BJ (cell line): ENCODE measurements around the gene ZBTB3. TPM values are rescaled to one million over a fixed set of nuclear protein-coding genes. Genes with fewer than 3 reads are reported as not detected.
A peak's percentile ranks its signal among the peaks of the same experiment; 100 is the strongest.
"Not testable (repeated sequence)": the region's sequence is repeated elsewhere in the genome, so short reads cannot be mapped to it uniquely, and the experiment has no call there.

ENCODE experiments used
- CTCF ChIA-PET: fragments of 350-600 bp; formaldehyde crosslinking; extraction: SDS; loops from one replicate; lab custom pipeline; 2021; ENCODE audit warnings: antibody characterized with exemption, inconsistent platforms; lab: Yijun Ruan, JAX
- POLR2A ChIA-PET: fragments of 300-600 bp; sonication (Branson Sonifier 250); formaldehyde crosslinking; extraction: SDS; loops from one replicate; lab custom pipeline; 2021; ENCODE audit warnings: antibody characterized with exemption; lab: Charles Lee
- DNase-seq: peaks from one replicate; pipeline ENCODE4 v3.0.0-alpha.2; 2011; ENCODE audit warnings: low read depth
- H3K27me3 ChIP-seq: 2 replicates; pipeline ENCODE4 v1.6.0; 2011; ENCODE audit warnings: low read length; ENCODE audit not compliant: control insufficient read depth, insufficient read depth
- H3K36me3 ChIP-seq: 2 replicates; pipeline ENCODE4 v1.5.1; 2011; ENCODE audit warnings: low read length; ENCODE audit not compliant: control insufficient read depth, insufficient read depth
- H3K4me3 ChIP-seq: 2 replicates; pipeline ENCODE4 v1.5.1; 2011; ENCODE audit warnings: low read depth, mild to moderate bottlenecking, control low read depth, low read length
- polyA plus RNA-seq: library from polyadenylated mRNA; depleted of rRNA; stranded (reverse); fragments of >200 nt; gene quantifications from 2 replicates; pipeline ENCODE4 v1.2.3, GENCODE V29; 2011
- TF ChIP-seq, protein P1 (sequence below): IDR thresholded peaks from 2 replicates; pipeline ENCODE4 v1.5.1; 2011; ENCODE audit warnings: low read depth, mild to moderate bottlenecking, control low read depth, inconsistent platforms, low read length, moderate library complexity; ENCODE audit not compliant: insufficient read depth

Gene ZBTB3
- polyA plus RNA-seq, 1 experiment: 3.8 TPM

DNA sequence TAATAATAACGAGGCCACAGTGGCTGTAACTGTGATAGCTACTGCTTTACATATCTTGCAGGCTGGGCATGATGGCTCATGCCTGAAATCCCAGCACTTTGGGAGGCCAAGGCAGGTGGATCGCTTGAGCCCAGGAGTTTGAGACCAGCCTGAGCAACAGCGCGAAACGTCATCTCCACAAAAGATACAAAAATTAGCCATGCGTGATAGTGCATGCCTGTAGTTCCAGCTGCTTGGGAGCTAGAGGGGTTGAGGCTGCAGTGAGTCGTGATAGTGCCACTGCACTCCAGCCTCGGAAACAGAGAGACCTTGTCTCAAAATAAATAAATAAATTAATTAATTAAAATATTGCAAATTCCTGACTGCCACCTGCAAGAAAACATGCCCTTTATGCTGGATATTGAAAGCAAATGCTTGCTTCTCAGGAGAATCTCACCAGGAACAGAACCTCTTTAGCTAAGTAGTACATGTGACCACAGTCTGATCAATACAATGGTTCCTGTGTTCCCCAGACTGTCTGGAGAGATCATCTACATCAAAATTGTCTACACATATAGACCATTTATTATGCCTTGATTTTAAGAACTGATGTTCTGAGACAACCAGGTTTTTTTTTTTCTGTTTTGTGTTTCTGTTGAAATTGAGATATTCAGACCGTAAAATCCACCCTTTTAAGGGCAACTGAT lies 6.3 kb downstream of the ZBTB3 start:
- ChIA-PET CTCF (interaction anchor here (2.7 kb wide), 1 partner anchor 39 kb away, joined by 9 read pairs; the partner anchor contains the start of gene TMEM179B), POLR2A (no interaction called here)
- TF ChIP-seq, protein P1, sequence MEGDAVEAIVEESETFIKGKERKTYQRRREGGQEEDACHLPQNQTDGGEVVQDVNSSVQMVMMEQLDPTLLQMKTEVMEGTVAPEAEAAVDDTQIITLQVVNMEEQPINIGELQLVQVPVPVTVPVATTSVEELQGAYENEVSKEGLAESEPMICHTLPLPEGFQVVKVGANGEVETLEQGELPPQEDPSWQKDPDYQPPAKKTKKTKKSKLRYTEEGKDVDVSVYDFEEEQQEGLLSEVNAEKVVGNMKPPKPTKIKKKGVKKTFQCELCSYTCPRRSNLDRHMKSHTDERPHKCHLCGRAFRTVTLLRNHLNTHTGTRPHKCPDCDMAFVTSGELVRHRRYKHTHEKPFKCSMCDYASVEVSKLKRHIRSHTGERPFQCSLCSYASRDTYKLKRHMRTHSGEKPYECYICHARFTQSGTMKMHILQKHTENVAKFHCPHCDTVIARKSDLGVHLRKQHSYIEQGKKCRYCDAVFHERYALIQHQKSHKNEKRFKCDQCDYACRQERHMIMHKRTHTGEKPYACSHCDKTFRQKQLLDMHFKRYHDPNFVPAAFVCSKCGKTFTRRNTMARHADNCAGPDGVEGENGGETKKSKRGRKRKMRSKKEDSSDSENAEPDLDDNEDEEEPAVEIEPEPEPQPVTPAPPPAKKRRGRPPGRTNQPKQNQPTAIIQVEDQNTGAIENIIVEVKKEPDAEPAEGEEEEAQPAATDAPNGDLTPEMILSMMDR: no peak

DNA sequence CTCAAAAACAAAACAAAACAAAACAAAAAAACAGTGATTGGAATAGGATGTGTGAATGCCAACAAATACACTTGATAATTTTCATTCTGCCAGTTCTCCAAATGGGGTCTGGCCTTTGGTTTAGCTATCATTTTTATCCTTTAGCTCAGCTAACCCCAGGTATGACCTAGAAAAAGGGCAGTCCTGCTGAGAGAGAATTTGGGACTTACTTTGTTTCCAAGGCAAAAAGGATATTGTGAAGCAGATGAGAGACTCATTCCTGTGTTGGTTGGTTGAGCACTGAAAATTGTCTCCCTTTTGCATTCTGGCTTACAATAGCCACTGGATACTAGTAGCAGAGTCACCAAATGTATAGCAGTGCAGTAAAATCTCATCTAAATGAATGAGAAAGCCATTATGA lies 16.8 kb downstream of the ZBTB3 start:
- ChIA-PET POLR2A (interaction anchor here (0.6 kb wide), 1 partner anchor 24 kb away, joined by 7 read pairs; the partner anchor contains the start of gene POLR2G), CTCF (no interaction called here)
- Histone ChIP-seq H3K4me3 (no peak overlapping the region), H3K36me3 (peaks cover 9% of the 10 kb centered on the region), H3K27me3 (no peaks in the 10 kb centered on the region)
- TF ChIP-seq, protein P1: no peak
- no peak for DNase-seq

More for the DNA sequence above, 6.3 kb downstream of the ZBTB3 start:
- Histone ChIP-seq H3K4me3 (no peak overlapping the region), H3K36me3 (peaks cover 7% of the 10 kb centered on the region), H3K27me3 (no peaks in the 10 kb centered on the region)
- no peak for DNase-seq

DNA sequence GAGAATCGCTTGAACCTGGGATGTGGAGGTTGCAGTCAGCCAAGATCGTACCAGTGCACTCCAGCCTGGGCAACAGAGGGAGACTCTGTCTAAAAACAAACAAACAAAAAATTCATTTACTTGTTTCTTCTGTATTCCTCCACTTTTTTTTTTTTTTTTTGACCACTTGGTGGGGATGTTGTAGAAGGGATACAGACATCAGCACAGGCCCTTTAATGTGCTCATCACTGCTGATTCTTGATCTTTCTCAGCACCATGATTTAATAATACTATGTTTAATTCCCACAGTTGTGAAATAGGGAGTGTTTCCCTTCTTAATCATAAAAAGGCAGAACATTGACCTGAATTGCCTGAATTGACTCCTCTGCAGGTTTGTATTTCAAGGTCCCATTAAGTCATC lies 21.1 kb downstream of the ZBTB3 start:
- peaks cover 7% of the 10 kb centered on the region for H3K36me3 ChIP-seq
- ChIA-PET CTCF (interaction anchor here (0.7 kb wide), 1 partner anchor 759 kb away, joined by 3 read pairs; no protein-coding TSS in a partner anchor), POLR2A (no interaction called here)
- H3K27me3 ChIP-seq: no peaks in the 10 kb centered on the region
- TF ChIP-seq, protein P1: peak; percentile 16; the same call in 1 of the 2 replicates
- DNase-seq: no peak
- H3K4me3 ChIP-seq: no peak overlapping the region

DNA sequence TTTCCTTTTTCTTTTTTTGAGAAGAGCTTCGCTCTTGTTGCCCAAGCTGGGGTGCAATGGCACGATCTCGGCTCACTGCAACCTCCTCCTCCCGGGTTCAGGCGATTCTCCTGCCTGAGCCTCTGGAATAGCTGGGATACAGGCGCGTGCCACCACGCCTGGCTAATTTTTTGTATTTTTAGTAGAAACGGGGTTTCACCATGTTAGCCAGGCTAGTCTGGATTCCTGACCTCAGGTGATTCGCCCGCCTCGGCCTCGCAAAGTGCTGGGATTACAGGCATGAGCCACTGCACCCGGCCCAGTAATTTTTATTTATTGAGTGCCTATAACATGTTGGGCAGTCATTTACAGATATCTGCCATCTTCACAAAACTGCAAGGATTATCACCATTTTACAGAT lies 23.9 kb downstream of the ZBTB3 start:
- POLR2A ChIA-PET, H3K36me3 ChIP-seq, H3K27me3 ChIP-seq, H3K4me3 ChIP-seq, DNase-seq: not testable (repeated sequence)
- CTCF ChIA-PET: interaction anchor here (1.3 kb wide), 1 partner anchor 57 kb away, joined by 6 read pairs; the partner anchor contains the start of gene TMEM179B

DNA sequence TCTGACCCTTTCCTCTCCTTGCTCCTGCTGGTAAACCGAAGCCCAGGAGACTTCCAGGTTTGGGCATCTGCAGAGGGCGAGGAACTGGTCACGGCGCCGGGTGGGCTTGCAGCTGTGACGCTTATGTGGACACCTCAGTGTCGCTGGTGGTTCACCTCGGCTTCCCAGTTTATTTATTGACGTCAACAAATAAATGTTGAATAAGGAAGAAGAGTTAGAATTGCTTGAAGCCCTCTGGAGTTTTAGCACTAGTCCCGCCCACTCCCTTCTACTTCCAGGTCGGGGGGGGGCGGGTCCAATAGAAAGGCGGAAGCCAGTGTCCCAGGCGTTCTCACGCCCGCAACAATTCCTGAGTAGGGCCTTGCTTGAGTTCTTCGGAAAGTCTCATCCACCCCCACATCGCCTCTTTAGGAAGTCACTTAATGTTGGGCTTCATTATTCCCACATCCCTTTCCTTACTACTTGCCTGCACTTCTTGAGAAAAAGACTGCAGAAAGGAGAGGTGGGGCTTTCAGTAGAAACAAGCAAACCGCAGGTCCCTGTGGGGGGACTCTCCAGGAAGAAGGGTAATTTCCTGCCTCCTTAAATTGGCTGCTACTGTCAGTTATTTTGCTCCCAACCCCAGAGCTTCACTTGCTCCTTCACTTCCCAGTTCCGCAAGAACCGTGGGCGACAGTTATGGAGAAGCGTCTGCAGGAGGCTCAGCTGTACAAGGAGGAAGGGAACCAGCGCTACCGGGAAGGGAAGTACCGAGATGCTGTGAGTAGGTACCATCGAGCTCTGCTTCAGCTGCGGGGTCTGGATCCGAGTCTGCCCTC lies 25.6 kb downstream of the ZBTB3 start, which contains the start of gene TTC9C:
Gene TTC9C, plus strand, starts transcription at position 316 of the 818 bp plus-strand sequence. Its CDS starts 363 bp downstream, at position 679.
- Histone ChIP-seq H3K36me3 (0 out of 2 replicates have a peak, but pooled peaks cover under 1% of the 10 kb centered on the region), H3K4me3 (peak within 1 kb of the TSS; percentile 88), H3K27me3 (no peaks in the 10 kb centered on the region)
- ChIA-PET POLR2A (interaction anchor here (1.4 to 1.8 kb wide), 2 partner anchors 113 to 127 kb away, joined by 5 to 7 read pairs; partner anchors contain the start of gene MTA2), CTCF (interaction anchor here (0.6 to 1.4 kb wide), 4 partner anchors 22 to 287 kb away, joined by 3 to 4 read pairs (median 3); partner anchors contain the start of gene BSCL2)
- no peak for DNase-seq
- TF ChIP-seq, protein P1: no peak
